Mucosa of descending colon (tissue), 3 donors: Measurements from ENCODE around the gene CNKSR1. TPM values are rescaled to one million over a fixed set of nuclear protein-coding genes. Genes with fewer than 3 reads are reported as not detected.
A peak's percentile ranks its signal among the peaks of the same experiment; 100 is the strongest.

Experiments used
- ATAC-seq: fragments of 200-7000 bp; cut with Tn5 transposase; one replicate; pipeline ENCODE4 v1.9.1; 2020; ENCODE audit warnings: mild to moderate bottlenecking, moderate library complexity
- DNase-seq, 3 donors: peaks; one replicate each; pipeline ENCODE4 v3.0.0-alpha.2; 2020
- H3K36me3 ChIP-seq: fragments of 200-600 bp; one replicate; pipeline ENCODE4 v1.8.0; 2021; ENCODE audit warnings: low read depth, mild to moderate bottlenecking
- H3K4me1 ChIP-seq: fragments of 200-600 bp; one replicate; pipeline ENCODE4 v1.8.0; 2021; ENCODE audit warnings: low read depth, mild to moderate bottlenecking
- H3K4me3 ChIP-seq: fragments of 200-600 bp; one replicate; pipeline ENCODE4 v1.8.0; 2021; ENCODE audit warnings: mild to moderate bottlenecking
- H3K9me3 ChIP-seq: fragments of 200-600 bp; one replicate; pipeline ENCODE4 v1.8.0; 2021; ENCODE audit warnings: mild to moderate bottlenecking
- CTCF ChIP-seq: fragments of 200-600 bp; IDR thresholded peaks from one replicate; pipeline ENCODE4 v1.8.0; 2022; ENCODE audit warnings: antibody characterized with exemption, mild to moderate bottlenecking
- intact Hi-C, 2 donors: fragments of 100-400 bp; cut with DNase I in 1 of 2; cut with micrococcal nuclease in 1 of 2; formaldehyde crosslinking; loops; one replicate each; pipeline versions ENCODE4 v1.11.0 to v1.11.1; 2022; cut with DNase I, micrococcal nuclease
- total RNA-seq, 3 donors: library from RNA; stranded (reverse); fragmentation: NEBNext Ultra II Directional in 2 of 3; extraction: Animal tissue kit (Norgen Biotek cat#: 25700) in 2 of 3; gene quantifications; one replicate each; pipeline versions ENCODE4 v1.2.1 to v1.2.4, GENCODE V29; 2021 to 2023
- donor health status: DM: no; HTN: no; CAD: no; lungs with moderate emphysema.
- donor health status: DM: no; HTN: no; CAD: no.
- donor health status: DM: no; HTN: yes; CAD: no.

Gene CNKSR1
- total RNA-seq, 3 donors from 2014 or later = 19.6 to 65.7 (median 38.6) TPM

GRCh38 chr1:26168410-26169197, 8.7 kb upstream of the CNKSR1 start, which contains the start of gene C1orf232:
C1orf232 (minus strand) TSS chr1:26168963; CDS start chr1:26168499, 464 bp downstream.
- intact Hi-C loops = loop anchor here in 1 of 2 donors (2.0 kb wide), 1 partner anchor 66 kb away; the partner anchor contains the start of gene CEP85
- Histone ChIP-seq H3K4me1 (peaks cover 6% of the 10 kb centered on the region), H3K4me3 (peak within 1 kb of the TSS; percentile 40), H3K36me3 (no peaks in the 10 kb centered on the region), H3K9me3 (no peaks in the 10 kb centered on the region)
- ATAC-seq (no peak), DNase-seq (no peak)
- TF ChIP-seq CTCF = no peak

- H3K9me3 ChIP-seq = no peaks in the 10 kb centered on the region
- TF ChIP-seq CTCF = no peak
- ATAC-seq (no peak), DNase-seq (no peak)
- no peak overlapping the region for H3K4me3 ChIP-seq
- no peaks in the 10 kb centered on the region for H3K36me3 ChIP-seq
- intact Hi-C loops = loop anchor here in 1 of 2 donors (2.0 kb wide), 1 partner anchor 66 kb away; the partner anchor contains the start of gene CEP85
- peaks cover 6% of the 10 kb centered on the region for H3K4me1 ChIP-seq
Measured at GRCh38 chr1:26169198-26169554, 8.1 kb upstream of the CNKSR1 start.

GRCh38 chr1:26169669-26170471, 7.4 kb upstream of the CNKSR1 start, which contains the start of gene ZNF593:
ZNF593 (plus strand) TSS chr1:26169908; CDS start chr1:26169984, 76 bp downstream.
- intact Hi-C loops = loop anchor here in 1 of 2 donors (2.0 kb wide), 1 partner anchor 65 kb away; the partner anchor contains the start of gene CEP85
- peak; percentile 95 for DNase-seq

GRCh38 chr1:26170472-26170821, 6.8 kb upstream of the CNKSR1 start:
- H3K4me1 ChIP-seq = peaks cover 6% of the 10 kb centered on the region
- H3K9me3 ChIP-seq = no peaks in the 10 kb centered on the region
- H3K36me3 ChIP-seq = no peaks in the 10 kb centered on the region
- intact Hi-C loops = no loop called here
- ATAC-seq (peak; percentile 15), DNase-seq (no peak)
- TF ChIP-seq CTCF = no peak
- peak overlapping the region; percentile 40 for H3K4me3 ChIP-seq

More at GRCh38 chr1:26169669-26170471, 7.4 kb upstream of the CNKSR1 start, which contains the start of gene ZNF593:
- TF ChIP-seq CTCF = peak; percentile 90
- peak; percentile 98 for ATAC-seq
- Histone ChIP-seq H3K36me3 (no peaks in the 10 kb centered on the region), H3K4me1 (peaks cover 6% of the 10 kb centered on the region), H3K4me3 (peak within 1 kb of the TSS; percentile 40), H3K9me3 (no peaks in the 10 kb centered on the region)

- Histone ChIP-seq H3K36me3 (no peaks in the 10 kb centered on the region), H3K9me3 (no peaks in the 10 kb centered on the region), H3K4me1 (peaks cover 6% of the 10 kb centered on the region), H3K4me3 (no peak within 1 kb of the TSS)
- TF ChIP-seq CTCF = no peak
- intact Hi-C loops = no loop called here
- ATAC-seq (no peak), DNase-seq (no peak)
Measured at GRCh38 chr1:26171084-26172072, 5.9 kb upstream of the CNKSR1 start, which contains the start of gene ZNF593OS. ZNF593OS (minus strand) TSS chr1:26171832; CDS start chr1:26171661, 171 bp downstream.
